Measurements from ENCODE around the gene MOB1A.

The MOB1A gene

DNA sequence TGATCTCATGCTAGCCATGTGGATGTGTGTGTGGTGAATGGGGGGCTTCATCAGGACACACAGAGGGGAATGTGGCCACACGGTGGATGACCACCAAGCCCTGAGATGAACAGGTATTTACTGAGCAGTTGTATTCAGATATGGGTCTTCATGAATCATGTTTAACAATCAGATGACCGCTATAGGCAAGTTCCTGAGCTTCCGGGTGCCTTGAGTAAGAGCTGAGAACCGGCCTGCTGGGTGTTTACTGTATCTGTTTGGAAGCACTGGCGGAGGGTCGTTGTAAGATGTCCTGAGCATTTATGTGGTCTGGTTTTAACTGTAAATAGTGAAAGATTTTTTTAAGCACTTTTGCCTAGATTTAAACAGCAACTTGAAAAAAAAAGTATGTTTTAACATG, 74.9 kb downstream of the MOB1A start:
- no peak for DNase-seq (ENCODE audit: low spot score)

All from AG20443 (cell line).